HEK293T (cell line): ENCODE data around the gene CACNA1E.

Experiments
- CTCF ChIA-PET: fragments of 350-600 bp; formaldehyde crosslinking; extraction: SDS; loops from one replicate; lab custom pipeline; 2021; ENCODE audit warnings: antibody characterized with exemption, inconsistent platforms; lab: Yijun Ruan, JAX
- POLR2A ChIA-PET: fragments of 350-600 bp; formaldehyde crosslinking; extraction: SDS; loops from one replicate; lab custom pipeline; 2020; ENCODE audit warnings: antibody characterized with exemption, inconsistent platforms; lab: Yijun Ruan, JAX
- DNase-seq: peaks from one replicate; pipeline ENCODE4 v3.0.0; 2012; ENCODE audit warnings: mixed read lengths; ENCODE audit errors: extremely low spot score
- ARNT ChIP-seq: fragments of 450-650 bp; IDR thresholded peaks from 2 replicates; pipeline ENCODE4 v1.6.1; 2017; ENCODE audit warnings: mild to moderate bottlenecking
- BHLHE40 ChIP-seq: fragments of 450-650 bp; IDR thresholded peaks from 2 replicates; pipeline ENCODE4 v1.6.1; 2016; ENCODE audit warnings: mild to moderate bottlenecking, moderate library complexity, borderline replicate concordance
- CTBP1 ChIP-seq: fragments of 450-650 bp; IDR thresholded peaks from 2 replicates; pipeline ENCODE4 v1.6.1; 2016; ENCODE audit warnings: borderline replicate concordance
- ELF4 ChIP-seq: fragments of 450-650 bp; IDR thresholded peaks from 2 replicates; pipeline ENCODE4 v1.6.1; 2017; ENCODE audit warnings: antibody characterized with exemption
- FOXA1 ChIP-seq: fragments of 450-650 bp; IDR thresholded peaks from 2 replicates; pipeline ENCODE4 v1.6.1; 2016; ENCODE audit warnings: mild to moderate bottlenecking
- FOXK2 ChIP-seq: fragments of 450-650 bp; IDR thresholded peaks from 2 replicates; pipeline ENCODE4 v1.6.1; 2016; ENCODE audit warnings: mild to moderate bottlenecking
- FOXM1 ChIP-seq: fragments of 450-650 bp; IDR thresholded peaks from 2 replicates; pipeline ENCODE4 v1.6.1; 2017; ENCODE audit warnings: mild to moderate bottlenecking, borderline replicate concordance
- HDGF ChIP-seq: fragments of 450-650 bp; IDR thresholded peaks from 2 replicates; pipeline ENCODE4 v1.6.1; 2017; ENCODE audit warnings: antibody characterized with exemption, borderline replicate concordance
- L3MBTL2 ChIP-seq: fragments of 450-650 bp; conservative IDR thresholded peaks from 2 replicates; pipeline ENCODE4 v1.6.1; 2016; ENCODE audit warnings: mild to moderate bottlenecking
- LEF1 ChIP-seq: fragments of 450-650 bp; IDR thresholded peaks from 2 replicates; pipeline ENCODE4 v1.6.1; 2017; ENCODE audit warnings: mild to moderate bottlenecking, borderline replicate concordance
- NFRKB ChIP-seq: fragments of 450-650 bp; IDR thresholded peaks from 2 replicates; pipeline ENCODE4 v1.6.1; 2016; ENCODE audit warnings: mild to moderate bottlenecking, moderate library complexity
- PKNOX1 ChIP-seq: fragments of 450-650 bp; IDR thresholded peaks from 2 replicates; pipeline ENCODE4 v1.6.1; 2016
- SP1 ChIP-seq: fragments of 450-650 bp; IDR thresholded peaks from 2 replicates; pipeline ENCODE4 v1.6.1; 2017
- SUZ12 ChIP-seq: fragments of 450-650 bp; IDR thresholded peaks from 2 replicates; pipeline ENCODE4 v1.6.1; 2016; ENCODE audit warnings: mild to moderate bottlenecking
- TARDBP ChIP-seq: fragments of 450-650 bp; IDR thresholded peaks from 2 replicates; pipeline ENCODE4 v1.6.1; 2016
- ZNF384 ChIP-seq: fragments of 450-650 bp; IDR thresholded peaks from 2 replicates; pipeline ENCODE4 v1.6.1; 2016

Gene CACNA1E

GRCh38 chr1:181620183-181620582, 136.9 kb downstream of the CACNA1E start:
- no peak for DNase-seq
- POLR2A ChIA-PET = no interaction called here
- CTCF ChIA-PET = no interaction called here
- TF ChIP-seq FOXA1 (no peak), L3MBTL2 (no peak), ZNF384 (no peak), HDGF (no peak)

- no peak for TF ChIP-seq PKNOX1
- TF ChIP-seq SUZ12 = no peak
- no peak for TF ChIP-seq HDGF
- TF ChIP-seq LEF1 = no peak
- no peak for TF ChIP-seq FOXA1
- no peak for TF ChIP-seq ELF4
- no peak for TF ChIP-seq L3MBTL2
- no peak for TF ChIP-seq FOXM1
- TF ChIP-seq TARDBP = no peak
- CTCF ChIA-PET = no interaction called here
- no peak for DNase-seq
- POLR2A ChIA-PET = no interaction called here
Measured at GRCh38 chr1:181623850-181624249, 140.5 kb downstream of the CACNA1E start.

GRCh38 chr1:181626279-181626938, 143.1 kb downstream of the CACNA1E start:
- no peak for TF ChIP-seq FOXM1
- TF ChIP-seq NFRKB = no peak
- no peak for TF ChIP-seq CTBP1
- no peak for TF ChIP-seq ZNF384
- no peak for TF ChIP-seq ARNT
- no peak for TF ChIP-seq FOXA1
- no peak for TF ChIP-seq HDGF
- no peak for TF ChIP-seq SUZ12
- no peak for TF ChIP-seq SP1
- TF ChIP-seq LEF1 = no peak
- TF ChIP-seq FOXK2 = no peak
- TF ChIP-seq ELF4 = no peak
- TF ChIP-seq PKNOX1 = no peak
- no peak for TF ChIP-seq BHLHE40
- no peak for TF ChIP-seq L3MBTL2
- no peak for DNase-seq
- POLR2A ChIA-PET = no interaction called here
- CTCF ChIA-PET = no interaction called here

GRCh38 chr1:181630398-181630797, 147.1 kb downstream of the CACNA1E start:
- no peak for TF ChIP-seq ARNT
- no peak for TF ChIP-seq SP1
- no peak for TF ChIP-seq TARDBP
- TF ChIP-seq BHLHE40 = no peak
- no peak for TF ChIP-seq NFRKB
- DNase-seq = no peak
- CTCF ChIA-PET = no interaction called here
- POLR2A ChIA-PET = no interaction called here

DNA sequence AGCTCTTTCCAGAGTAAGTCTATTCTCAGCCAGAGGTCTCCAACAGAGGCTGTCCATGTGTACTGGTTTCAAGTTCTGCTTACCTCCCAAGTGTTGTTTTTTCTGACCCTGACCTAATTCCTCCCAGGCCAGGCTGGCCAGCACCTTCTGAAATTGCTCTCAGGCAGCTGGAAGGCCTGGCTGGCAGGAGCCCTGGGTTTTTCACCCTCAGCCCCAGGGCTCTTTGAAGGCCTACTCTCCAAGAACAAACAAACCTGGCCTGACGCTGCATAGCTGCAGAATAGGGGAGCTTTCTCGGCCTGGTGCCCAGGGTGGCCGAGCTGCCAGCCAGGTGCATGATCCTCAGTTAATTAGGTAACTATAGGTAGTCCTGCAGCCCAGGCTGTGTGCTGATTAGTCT, 147.5 kb downstream of the CACNA1E start:
- no peak for DNase-seq
- ChIA-PET CTCF (no interaction called here), POLR2A (no interaction called here)
- TF ChIP-seq SP1 = no peak
- no peak for TF ChIP-seq FOXK2
- no peak for TF ChIP-seq SUZ12

- DNase-seq = no peak
- ChIA-PET CTCF (no interaction called here), POLR2A (no interaction called here)
- TF ChIP-seq BHLHE40 = no peak
- TF ChIP-seq FOXM1 = no peak
- no peak for TF ChIP-seq ELF4
- no peak for TF ChIP-seq TARDBP
- no peak for TF ChIP-seq HDGF
Measured at GRCh38 chr1:181632492-181632891, 149.2 kb downstream of the CACNA1E start.

- no peak for TF ChIP-seq ELF4
- no peak for TF ChIP-seq FOXA1
- TF ChIP-seq SUZ12 = no peak
- TF ChIP-seq BHLHE40 = no peak
- TF ChIP-seq HDGF = no peak
- TF ChIP-seq FOXK2 = no peak
- TF ChIP-seq L3MBTL2 = no peak
- no peak for TF ChIP-seq PKNOX1
- no peak for TF ChIP-seq LEF1
- no peak for TF ChIP-seq TARDBP
- no peak for TF ChIP-seq FOXM1
- TF ChIP-seq CTBP1 = no peak
- ChIA-PET CTCF (no interaction called here), POLR2A (no interaction called here)
- no peak for DNase-seq
Measured at GRCh38 chr1:181632960-181633359, 149.6 kb downstream of the CACNA1E start.
